Tibial nerve (tissue), 4 donors: ENCODE data around the gene RAB11B.
A peak's percentile ranks its signal among the peaks of the same experiment; 100 is the strongest.

Source experiments
- EP300 ChIP-seq, 2 donors: sonication (generic); formaldehyde crosslinking; IDR thresholded peaks; one replicate each; pipeline ENCODE4 v1.6.1; 2017; ENCODE audit warnings: antibody characterized with exemption in 2 of 2, mild to moderate bottlenecking in 1 of 2
- POLR2A ChIP-seq, 2 donors: fragments of 450-650 bp; IDR thresholded peaks; one replicate each; pipeline ENCODE4 v1.6.1; 2017; ENCODE audit warnings: antibody characterized with exemption in 2 of 2, mild to moderate bottlenecking in 2 of 2, moderate library complexity in 2 of 2
- TF ChIP-seq, protein P1 (sequence below), 5 experiments: fragments of 200-600 bp in 3 of 5; fragments of 450-650 bp in 2 of 5; sonication (generic) in 3 of 5; IDR thresholded peaks; one replicate each; pipeline ENCODE4 v1.5.1; 2016 to 2019; ENCODE audit warnings: antibody characterized with exemption in 5 of 5, mild to moderate bottlenecking in 3 of 5, moderate library complexity in 2 of 5

DNA sequence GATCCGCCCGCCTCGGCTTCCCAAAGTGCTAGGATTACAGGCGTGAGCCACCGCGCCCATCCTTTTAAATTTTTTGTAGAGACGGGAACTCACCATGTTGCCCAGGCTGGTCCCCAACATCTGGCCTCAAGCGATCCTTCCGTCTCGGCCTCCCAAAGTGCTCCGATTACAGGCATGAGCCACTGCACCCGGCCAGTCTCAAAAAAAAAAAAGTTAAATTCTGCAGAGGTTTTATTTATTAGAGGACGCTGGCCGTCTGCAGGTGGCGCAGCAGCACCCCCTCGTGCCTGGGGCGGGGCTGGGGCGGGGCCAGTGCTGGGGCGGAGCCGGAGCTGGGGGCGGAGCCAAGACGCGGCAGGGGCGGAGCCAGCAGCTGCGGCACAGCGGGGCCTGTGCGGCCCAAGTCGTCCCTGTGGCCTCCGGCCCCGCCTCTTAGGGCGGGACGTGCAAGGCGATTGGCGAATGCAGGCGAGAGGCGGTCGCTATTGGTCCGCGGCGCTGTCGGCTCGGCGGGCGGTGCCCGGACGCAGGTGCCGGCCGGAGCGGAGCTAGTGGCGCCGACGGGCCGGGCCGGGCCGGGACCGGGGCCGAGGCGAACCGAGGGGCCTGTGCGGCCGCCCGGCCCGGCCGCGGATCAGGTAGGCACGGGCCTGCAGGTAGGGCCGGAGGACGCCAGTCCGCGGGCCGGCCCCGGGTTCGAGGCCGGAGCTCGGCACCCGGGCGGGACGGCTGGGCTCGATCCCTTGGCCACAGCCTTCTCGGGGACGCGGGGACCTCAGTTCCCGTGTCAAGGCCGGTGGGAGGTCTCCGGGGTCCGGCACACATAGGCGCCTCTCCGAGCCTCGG, 22.8 kb downstream of the RAB11B start, which contains the start of gene MARCHF2:
- TF ChIP-seq, protein P1, sequence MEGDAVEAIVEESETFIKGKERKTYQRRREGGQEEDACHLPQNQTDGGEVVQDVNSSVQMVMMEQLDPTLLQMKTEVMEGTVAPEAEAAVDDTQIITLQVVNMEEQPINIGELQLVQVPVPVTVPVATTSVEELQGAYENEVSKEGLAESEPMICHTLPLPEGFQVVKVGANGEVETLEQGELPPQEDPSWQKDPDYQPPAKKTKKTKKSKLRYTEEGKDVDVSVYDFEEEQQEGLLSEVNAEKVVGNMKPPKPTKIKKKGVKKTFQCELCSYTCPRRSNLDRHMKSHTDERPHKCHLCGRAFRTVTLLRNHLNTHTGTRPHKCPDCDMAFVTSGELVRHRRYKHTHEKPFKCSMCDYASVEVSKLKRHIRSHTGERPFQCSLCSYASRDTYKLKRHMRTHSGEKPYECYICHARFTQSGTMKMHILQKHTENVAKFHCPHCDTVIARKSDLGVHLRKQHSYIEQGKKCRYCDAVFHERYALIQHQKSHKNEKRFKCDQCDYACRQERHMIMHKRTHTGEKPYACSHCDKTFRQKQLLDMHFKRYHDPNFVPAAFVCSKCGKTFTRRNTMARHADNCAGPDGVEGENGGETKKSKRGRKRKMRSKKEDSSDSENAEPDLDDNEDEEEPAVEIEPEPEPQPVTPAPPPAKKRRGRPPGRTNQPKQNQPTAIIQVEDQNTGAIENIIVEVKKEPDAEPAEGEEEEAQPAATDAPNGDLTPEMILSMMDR (IDR thresholded peaks at IDR 0.05) = peak; percentile 59 to 92 (median 76)
- peak; percentile 35 to 58 for TF ChIP-seq POLR2A (IDR thresholded peaks at IDR 0.05)
- TF ChIP-seq EP300 (IDR thresholded peaks at IDR 0.05) = peak; percentile 29 to 34
